GM12872 (cell line): ENCODE results near the gene SERPINB6.

Experiments
- TF ChIP-seq, protein P1 (sequence below): IDR thresholded peaks from 3 replicates; pipeline ENCODE4 v1.5.1; 2011; ENCODE audit warnings: low read depth, mild to moderate bottlenecking, low read length, moderate library complexity; ENCODE audit not compliant: insufficient read depth

Gene SERPINB6

GRCh38 chr6:3005077-3005476, 33.7 kb upstream of the SERPINB6 start:
- TF ChIP-seq, protein P1, sequence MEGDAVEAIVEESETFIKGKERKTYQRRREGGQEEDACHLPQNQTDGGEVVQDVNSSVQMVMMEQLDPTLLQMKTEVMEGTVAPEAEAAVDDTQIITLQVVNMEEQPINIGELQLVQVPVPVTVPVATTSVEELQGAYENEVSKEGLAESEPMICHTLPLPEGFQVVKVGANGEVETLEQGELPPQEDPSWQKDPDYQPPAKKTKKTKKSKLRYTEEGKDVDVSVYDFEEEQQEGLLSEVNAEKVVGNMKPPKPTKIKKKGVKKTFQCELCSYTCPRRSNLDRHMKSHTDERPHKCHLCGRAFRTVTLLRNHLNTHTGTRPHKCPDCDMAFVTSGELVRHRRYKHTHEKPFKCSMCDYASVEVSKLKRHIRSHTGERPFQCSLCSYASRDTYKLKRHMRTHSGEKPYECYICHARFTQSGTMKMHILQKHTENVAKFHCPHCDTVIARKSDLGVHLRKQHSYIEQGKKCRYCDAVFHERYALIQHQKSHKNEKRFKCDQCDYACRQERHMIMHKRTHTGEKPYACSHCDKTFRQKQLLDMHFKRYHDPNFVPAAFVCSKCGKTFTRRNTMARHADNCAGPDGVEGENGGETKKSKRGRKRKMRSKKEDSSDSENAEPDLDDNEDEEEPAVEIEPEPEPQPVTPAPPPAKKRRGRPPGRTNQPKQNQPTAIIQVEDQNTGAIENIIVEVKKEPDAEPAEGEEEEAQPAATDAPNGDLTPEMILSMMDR: no peak

- TF ChIP-seq, protein P1: peak; percentile 72
Observed at GRCh38 chr6:3001773-3002293, 30.5 kb upstream of the SERPINB6 start.

GRCh38 chr6:3001146-3001772, 29.9 kb upstream of the SERPINB6 start:
- TF ChIP-seq, protein P1: no peak

DNA sequence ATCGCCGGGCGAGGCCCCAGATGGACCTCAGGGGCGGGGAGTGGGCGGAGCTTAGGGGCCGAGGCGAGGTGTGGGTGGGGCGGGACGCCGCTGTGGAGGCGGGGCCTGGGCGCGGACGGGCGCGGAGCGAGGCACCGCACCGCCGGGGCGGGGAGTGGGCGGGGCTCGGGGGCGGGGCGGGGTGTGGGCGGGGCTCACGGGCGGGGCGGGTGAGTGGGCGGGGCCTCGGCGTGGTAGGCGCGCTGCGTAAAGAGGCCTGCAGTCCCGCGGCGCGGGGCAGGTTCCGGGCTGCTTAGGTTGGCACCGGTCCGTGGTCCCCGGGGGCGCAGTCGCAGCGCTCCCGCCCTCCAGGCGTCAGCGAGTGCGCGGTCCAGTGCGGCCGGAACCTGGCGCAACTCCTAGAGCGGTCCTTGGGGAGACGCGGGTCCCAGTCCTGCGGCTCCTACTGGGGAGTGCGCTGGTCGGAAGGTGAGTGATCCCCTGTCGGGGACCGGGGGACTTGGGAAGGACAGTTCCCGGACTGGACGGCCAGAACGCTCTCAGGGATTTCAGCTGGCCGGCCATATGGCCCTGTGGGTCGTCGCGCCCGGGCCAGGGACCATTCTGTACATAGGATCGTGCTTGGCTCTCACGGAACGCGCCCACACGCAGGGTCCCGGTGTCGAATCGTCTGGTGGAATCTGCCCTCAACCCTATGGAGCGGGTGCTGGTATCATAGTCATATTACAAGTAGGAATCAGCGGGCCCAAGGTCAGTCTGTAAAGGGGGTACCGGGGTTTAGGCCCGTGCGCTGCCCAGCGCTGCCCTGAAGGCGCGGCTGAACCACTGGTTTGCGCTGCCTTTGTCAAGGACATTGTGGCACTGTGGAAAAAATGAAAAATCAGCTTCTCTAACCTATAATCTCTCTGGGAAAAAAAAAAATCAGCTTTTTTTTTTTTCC, 28.5 kb upstream of the SERPINB6 start, which contains the start of gene NQO2:
NQO2 (plus strand) TSS at position 277 of the 940 bp plus-strand sequence. CDS start 6,659 bp downstream, outside the sequence.
- TF ChIP-seq, protein P1: no peak

DNA sequence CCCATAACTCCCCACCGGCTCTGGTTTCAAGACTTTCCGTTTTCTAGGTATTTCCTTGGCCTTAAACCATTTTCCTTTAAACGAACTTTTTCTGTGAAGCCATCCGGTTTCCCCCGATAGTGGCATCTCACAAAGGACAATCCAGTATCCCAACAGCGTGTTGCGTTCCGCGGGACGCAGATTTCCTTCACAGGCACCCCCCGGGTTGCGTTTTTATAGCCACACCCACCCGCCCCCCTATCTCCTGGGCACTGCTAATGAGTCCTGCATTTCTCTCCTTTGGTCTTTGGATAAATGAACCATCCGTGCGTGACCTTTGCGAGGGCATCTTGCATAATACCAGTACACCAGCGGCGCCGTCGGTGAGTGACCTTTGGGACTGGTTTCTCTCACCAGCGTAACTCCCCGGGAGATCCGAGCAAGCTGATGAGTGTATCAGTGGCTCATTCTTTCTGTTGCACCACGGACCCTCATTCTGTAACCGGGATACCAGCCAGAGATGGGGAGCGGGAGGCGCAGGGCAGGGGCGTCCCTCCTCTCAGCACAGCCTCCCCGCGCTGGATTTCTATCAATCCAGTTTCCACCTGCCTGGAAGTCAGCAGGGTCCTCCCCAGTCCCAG, 27.7 kb upstream of the SERPINB6 start:
- TF ChIP-seq, protein P1: no peak

- TF ChIP-seq, protein P1: peak; percentile 55
Observed at GRCh38 chr6:2998249-2998997, 27.1 kb upstream of the SERPINB6 start.
